IMR-90 (cell line): ENCODE measurements around the gene LONP1.

Source experiments
- CTCF ChIP-seq: conservative IDR thresholded peaks from 2 replicates; pipeline ENCODE4 v1.5.1; 2012; ENCODE audit warnings: mild to moderate bottlenecking, low read depth, low read length, improper control_type of control experiment
- ELK1 ChIP-seq: fragments of 150-350 bp; IDR thresholded peaks from 2 replicates; pipeline ENCODE4 v1.6.1; 2016; ENCODE audit warnings: low read depth, mild to moderate bottlenecking, low read length, moderate library complexity, borderline replicate concordance
- FOS ChIP-seq: fragments of 150-350 bp; IDR thresholded peaks from 2 replicates; pipeline ENCODE4 v1.6.1; 2016; ENCODE audit warnings: low read depth, low read length
- MAFK ChIP-seq: IDR thresholded peaks from 2 replicates; pipeline ENCODE4 v1.6.1; 2012; ENCODE audit warnings: low read depth, low read length, improper control_type of control experiment
- MAZ ChIP-seq: IDR thresholded peaks from 2 replicates; pipeline ENCODE4 v1.6.1; 2012; ENCODE audit warnings: low read depth, mild to moderate bottlenecking, low read length, improper control_type of control experiment, moderate library complexity, borderline replicate concordance
- MXI1 ChIP-seq: IDR thresholded peaks from 2 replicates; pipeline ENCODE4 v1.6.1; 2012; ENCODE audit warnings: low read depth, mild to moderate bottlenecking, low read length, moderate library complexity, borderline replicate concordance
- POLR2A ChIP-seq: IDR thresholded peaks from 2 replicates; pipeline ENCODE4 v1.6.1; 2012; ENCODE audit warnings: mild to moderate bottlenecking, low read depth, low read length
- RAD21 ChIP-seq: IDR thresholded peaks from 2 replicates; pipeline ENCODE4 v1.6.1; 2012; ENCODE audit warnings: low read length, improper control_type of control experiment
- RCOR1 ChIP-seq: IDR thresholded peaks from 2 replicates; pipeline ENCODE4 v1.6.1; 2012; ENCODE audit warnings: mild to moderate bottlenecking, low read length, improper control_type of control experiment; ENCODE audit not compliant: insufficient replicate concordance
- RFX5 ChIP-seq: IDR thresholded peaks from 2 replicates; pipeline ENCODE4 v1.8.0; 2012; ENCODE audit warnings: low read depth, mild to moderate bottlenecking, low read length, moderate library complexity
- SMC3 ChIP-seq: fragments of 150-350 bp; IDR thresholded peaks from 2 replicates; pipeline ENCODE4 v1.6.1; 2016; ENCODE audit warnings: low read depth, mild to moderate bottlenecking, antibody characterized with exemption, low read length, moderate library complexity

GRCh38 chr19:5692723-5693194 is 27.2 kb downstream of the LONP1 start:
- no peak for TF ChIP-seq MXI1
- TF ChIP-seq CTCF, result no peak
- no peak for TF ChIP-seq RAD21
- TF ChIP-seq FOS, result no peak
- TF ChIP-seq RFX5, result no peak
- no peak for TF ChIP-seq RCOR1
- TF ChIP-seq SMC3, result no peak
- no peak for TF ChIP-seq POLR2A
- no peak for TF ChIP-seq MAZ
- TF ChIP-seq MAFK, result no peak
- no peak for TF ChIP-seq ELK1
